HG02642 (cell line): ENCODE data around the gene RPL23.

Experiments
- ATAC-seq: cut with Tn5 transposase; IDR thresholded peaks from one replicate; pipeline ENCODE4 v1.9.1; 2021; ENCODE audit warnings: mild to moderate bottlenecking; ENCODE audit not compliant: unreplicated experiment, poor library complexity

RPL23 gene

GRCh38 chr17:38800237-38800760 is 53.2 kb downstream of the RPL23 start:
- no peak for ATAC-seq

- ATAC-seq = peak; percentile 87
Observed at GRCh38 chr17:38799501-38800236, 53.9 kb downstream of the RPL23 start, which contains the start of gene PIP4K2B. TSS of gene PIP4K2B (minus strand) at chr17:38799556. CDS start at chr17:38799424, 132 bp downstream.

GRCh38 chr17:38798614-38799500 is 54.7 kb downstream of the RPL23 start:
- peak; percentile 27 for ATAC-seq
